Glomerular endothelial cell (primary cell): ENCODE data around the gene PALS2. TPM values are rescaled to one million over a fixed set of nuclear protein-coding genes. Genes with fewer than 3 reads are reported as not detected.

ENCODE experiments used
- DNase-seq: peaks from one replicate; pipeline ENCODE4 v3.0.0-alpha.2; 2011; ENCODE audit warnings: low read depth, low spot score; ENCODE audit errors: extremely low read depth
- total RNA-seq: library from RNA; depleted of rRNA; stranded (reverse); fragments of >200 nt; gene quantifications from 2 replicates; pipeline ENCODE4 v1.2.3, GENCODE V29; 2015

The PALS2 gene
- total RNA-seq, 1 donor from 2014 or later = 6.3 TPM

DNA sequence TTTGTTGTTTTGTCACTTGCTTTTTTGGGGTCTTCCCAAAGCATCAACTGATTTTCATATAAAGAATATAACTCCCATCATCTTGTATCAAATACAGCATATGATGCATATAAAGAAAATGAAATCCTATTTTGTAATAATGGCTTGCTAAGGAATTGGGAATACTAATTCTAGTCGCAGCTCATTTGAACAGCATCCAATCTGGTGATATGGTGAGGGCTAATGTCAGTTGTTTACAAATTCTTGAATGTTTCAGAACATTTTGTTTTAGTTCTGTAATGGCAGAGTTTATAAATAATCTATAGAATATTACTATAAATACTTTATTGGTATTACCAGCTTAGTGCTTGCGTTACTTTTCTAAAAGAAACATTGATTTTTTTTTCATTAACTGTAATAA, 8.9 kb downstream of the PALS2 start:
- no peak for DNase-seq

- DNase-seq = no peak
Observed at GRCh38 chr7:24587853-24588252, 14.6 kb downstream of the PALS2 start.

GRCh38 chr7:24591152-24591551, 17.9 kb downstream of the PALS2 start:
- no peak for DNase-seq

GRCh38 chr7:24595671-24596418, 22.6 kb downstream of the PALS2 start:
- no peak for DNase-seq

DNA sequence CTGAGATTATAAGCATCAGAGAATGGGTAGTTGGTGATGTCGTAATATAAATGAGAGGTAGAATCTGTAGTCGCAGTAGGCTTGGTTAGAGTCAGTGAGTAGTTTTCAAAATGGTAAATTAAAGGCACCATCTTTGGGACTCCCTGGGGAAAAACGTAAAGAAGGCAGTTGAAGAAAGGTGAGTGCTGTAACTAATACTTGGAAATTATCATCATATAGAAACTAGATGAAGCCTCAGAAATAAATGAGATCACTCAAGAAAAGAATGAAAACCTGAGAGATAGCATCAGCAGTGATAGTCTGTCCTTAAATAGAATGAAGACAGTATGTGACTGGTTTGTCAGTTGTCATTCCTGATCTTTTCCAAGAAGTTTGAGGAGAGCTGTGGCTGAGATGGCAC, 23.8 kb downstream of the PALS2 start:
- no peak for DNase-seq

GRCh38 chr7:24601600-24601999, 28.3 kb downstream of the PALS2 start:
- DNase-seq = no peak

- no peak for DNase-seq
Observed at GRCh38 chr7:24602860-24603456, 29.7 kb downstream of the PALS2 start.

- no peak for DNase-seq
Observed at GRCh38 chr7:24604630-24605029, 31.4 kb downstream of the PALS2 start.

DNA sequence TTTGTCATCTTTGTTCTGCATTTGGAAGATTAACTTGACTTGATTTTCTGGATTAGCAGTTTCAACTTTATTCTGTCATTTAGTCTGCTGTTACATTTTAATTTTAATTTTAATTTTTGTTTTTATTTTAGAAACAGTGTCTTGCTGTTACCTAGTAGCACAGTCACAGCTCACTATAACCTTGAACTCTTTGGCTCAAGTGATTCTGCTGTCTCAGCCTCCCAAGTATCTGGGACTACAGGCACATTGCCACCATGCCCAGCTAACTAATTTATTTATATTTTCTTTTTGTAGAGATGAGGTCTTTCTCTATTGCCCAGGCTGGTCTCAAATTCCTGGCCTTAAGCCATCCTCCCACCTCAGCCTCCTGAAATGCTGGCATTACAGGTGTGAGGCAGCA, 35.3 kb downstream of the PALS2 start:
- DNase-seq = no peak

DNA sequence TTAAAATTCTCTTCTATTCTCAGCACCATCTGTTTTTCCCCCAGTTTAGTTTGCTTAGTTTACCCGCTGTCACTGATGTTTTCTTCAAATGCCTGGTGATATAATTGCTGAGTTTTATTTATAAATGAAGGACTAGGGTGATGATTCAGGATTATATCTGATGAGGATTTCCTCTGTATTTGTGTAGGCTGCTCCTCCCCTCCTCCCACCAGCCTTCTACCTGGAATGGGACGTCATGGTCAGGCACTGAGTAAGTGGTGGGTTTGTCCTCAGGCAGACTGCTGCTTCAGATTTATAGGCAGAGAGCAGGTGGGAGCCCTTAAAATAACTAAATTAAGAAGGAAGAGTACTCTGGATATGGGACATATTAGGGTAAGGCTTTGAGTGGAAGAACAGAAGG, 35.8 kb downstream of the PALS2 start:
- DNase-seq = no peak

- no peak for DNase-seq
Observed at GRCh38 chr7:24609570-24609969, 36.3 kb downstream of the PALS2 start.

- no peak for DNase-seq
Observed at GRCh38 chr7:24611130-24611529, 37.9 kb downstream of the PALS2 start.

DNA sequence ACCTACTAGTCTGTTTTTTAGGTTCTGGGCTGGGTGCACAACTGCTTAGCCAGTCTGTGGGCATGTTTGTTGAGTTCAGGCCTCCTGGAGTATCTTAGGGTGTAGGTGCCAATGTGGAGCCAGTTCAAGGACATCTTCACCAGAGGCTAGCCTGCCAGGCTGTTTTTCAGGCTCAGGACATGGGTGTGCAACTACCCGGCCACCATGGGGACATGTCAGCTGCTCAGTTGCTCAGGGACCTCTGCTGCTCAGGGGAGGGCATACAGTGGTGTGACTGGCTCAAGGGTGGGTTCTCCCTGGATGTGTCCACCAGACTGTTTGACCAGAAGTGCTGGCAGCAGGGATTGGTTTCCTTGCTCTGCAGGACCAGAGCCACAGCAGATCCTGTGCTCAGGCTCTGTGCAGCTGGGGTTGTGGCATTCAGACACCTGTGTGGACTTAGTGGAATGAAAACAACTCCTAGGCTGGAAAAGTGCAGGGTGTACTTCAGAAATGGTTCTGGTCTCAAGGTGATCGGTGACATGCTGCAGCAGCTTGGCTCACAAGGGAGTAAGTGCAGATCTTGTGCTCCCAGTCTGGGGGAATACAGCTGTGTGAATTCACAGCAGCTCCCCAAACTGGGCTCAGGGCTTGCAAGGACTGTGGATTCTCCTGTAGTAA, 44.8 kb downstream of the PALS2 start:
- no peak for DNase-seq

DNA sequence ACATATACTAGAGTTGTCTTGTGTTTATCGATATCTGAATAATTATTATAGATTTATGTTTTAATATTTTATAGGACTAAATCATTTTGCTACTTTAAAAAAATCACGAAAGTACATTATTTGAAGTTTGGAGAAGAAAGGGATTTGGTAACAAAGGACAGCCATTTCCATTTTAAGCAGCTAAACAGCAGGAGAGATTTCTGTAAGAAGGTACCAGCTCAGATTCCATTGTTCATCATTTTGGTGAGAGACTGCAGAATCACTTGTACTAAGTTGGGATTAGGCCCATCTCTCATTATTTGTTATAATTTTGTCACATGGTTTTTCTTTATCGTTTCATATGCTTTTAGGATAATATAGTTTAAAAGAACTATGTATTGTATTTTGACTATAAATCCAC, 46.7 kb downstream of the PALS2 start:
- no peak for DNase-seq

- DNase-seq = no peak
Observed at GRCh38 chr7:24622646-24623182, 49.5 kb downstream of the PALS2 start.

Other genes starting within 250 kb of the PALS2 start
- gene GSDME, start 184.0 kb downstream of the PALS2 start, total RNA-seq = 38.9 and 47.1 TPM in 2 replicates